PFSK-1 (cell line): ENCODE measurements around the gene INTS15.

Experiments
- FOXP2 ChIP-seq: optimal IDR thresholded peaks from 2 replicates; pipeline ENCODE3; 2011; ENCODE audit warnings: borderline replicate concordance, control low read depth, inconsistent platforms; ENCODE audit not compliant: insufficient read depth; ENCODE audit errors: extremely low read length, extremely low read depth
- POLR2AphosphoS5 ChIP-seq: IDR thresholded peaks from 2 replicates; pipeline ENCODE4 v1.6.1; 2012; ENCODE audit warnings: low read depth, mild to moderate bottlenecking, control low read depth, low read length, moderate library complexity

- TF ChIP-seq FOXP2 (no peak), POLR2AphosphoS5 (no peak)
Measured at GRCh38 chr7:6590645-6591110, 857 bp downstream of the INTS15 start.
